K562 (cell line): ENCODE measurements around the gene STT3B. TPM values are rescaled to one million over a fixed set of nuclear protein-coding genes. Genes with fewer than 3 reads are reported as not detected.
A peak's percentile ranks its signal among the peaks of the same experiment; 100 is the strongest.

Source experiments
- ATAC-seq: fragments of 200-7000 bp; cut with Tn5 transposase; 3 replicates; pipeline ENCODE4 v1.9.1; 2020; ENCODE audit warnings: moderate library complexity
- BruUV-seq: library from RNA; stranded (reverse); fragments of 400-500 nt; replicated peaks from 2 replicates; lab custom pipeline; 2021; lab: Mats Ljungman, UMichigan
- CTCF ChIA-PET: fragments of 300-600 bp; formaldehyde crosslinking; extraction: SDS; loops from one replicate; lab custom pipeline; 2021; ENCODE audit warnings: low intra/inter-chr PET ratio; lab: Yijun Ruan, JAX
- POLR2A ChIA-PET: fragments of 300-600, 350-650 bp; sonication (Branson Sonifier 250); formaldehyde crosslinking; extraction: SDS; loops from one replicate; lab custom pipeline; 2021; ENCODE audit warnings: antibody characterized with exemption, inconsistent platforms; lab: Yijun Ruan, JAX
- DNase-seq, 4 experiments: peaks; one replicate each; pipeline versions ENCODE4 v3.0.0 to v3.0.0-alpha.2; 2011 to 2018; ENCODE audit warnings: low spot score in 3 of 4, mixed read lengths in 3 of 4; ENCODE audit errors: extremely low read depth in 1 of 4
- FAIRE-seq: peaks from 2 replicates; lab custom pipeline; 2011; peaks lifted over from hg19 to GRCh38; lab: Jason Lieb, UNC
- H2AFZ ChIP-seq: 2 replicates; pipeline ENCODE4 v1.6.0; 2011; ENCODE audit warnings: low read depth, low read length, control low read depth, inconsistent platforms
- H3K27ac ChIP-seq: fragments of 200-600 bp; 3 replicates; pipeline ENCODE4 v1.8.0; 2011; ENCODE audit warnings: low read depth, mild to moderate bottlenecking, control low read depth, inconsistent platforms, low read length, moderate library complexity, mixed read lengths; ENCODE audit errors: extremely low read depth
- H3K27me3 ChIP-seq, 2 experiments: fragments of 300-600 bp in 1 of 2; 2 replicates in 1 of 2; 3 replicates in 1 of 2; pipeline versions ENCODE4 v1.6.0 to v1.8.0; 2011; ENCODE audit warnings: inconsistent platforms in 2 of 2, low read length in 2 of 2, mild to moderate bottlenecking in 1 of 2, mixed read lengths in 1 of 2, moderate library complexity in 1 of 2; ENCODE audit not compliant: control insufficient read depth in 2 of 2, insufficient read depth in 2 of 2
- H3K36me3 ChIP-seq: fragments of 300-600 bp; 3 replicates; pipeline ENCODE4 v1.8.0; 2011; ENCODE audit warnings: mild to moderate bottlenecking, low read length, inconsistent platforms; ENCODE audit not compliant: control insufficient read depth, insufficient read depth
- H3K4me1 ChIP-seq, 2 experiments: fragments of 200-600 bp in 1 of 2; replicated peaks in 1 of 2; 2 replicates in 1 of 2; 3 replicates in 1 of 2; pipeline versions ENCODE4 v1.5.1 to v1.8.0; 2011; ENCODE audit warnings: inconsistent platforms in 2 of 2, low read length in 2 of 2, mild to moderate bottlenecking in 1 of 2, mixed read lengths in 1 of 2, moderate library complexity in 1 of 2; ENCODE audit not compliant: control insufficient read depth in 2 of 2, insufficient read depth in 2 of 2
- H3K4me2 ChIP-seq: 2 replicates; pipeline ENCODE4 v1.6.1; 2011; ENCODE audit warnings: low read length, control low read depth, inconsistent platforms, mixed read lengths; ENCODE audit not compliant: insufficient read depth
- H3K4me3 ChIP-seq: fragments of 200-600 bp; sonication (generic), shearing (Covaris generic); 2 replicates; pipeline ENCODE4 v1.5.1; 2016; ENCODE audit warnings: control low read depth, inconsistent platforms
- H3K79me2 ChIP-seq: fragments of 200-600 bp; 3 replicates; pipeline ENCODE4 v1.8.0; 2011; ENCODE audit warnings: low read length, inconsistent platforms; ENCODE audit not compliant: control insufficient read depth, insufficient read depth
- H3K9ac ChIP-seq, 2 experiments: 2 replicates each; pipeline versions ENCODE4 v1.6.0 to v1.6.1; 2011; ENCODE audit warnings: low read depth in 2 of 2, low read length in 2 of 2, control low read depth in 1 of 2, inconsistent platforms in 1 of 2, mild to moderate bottlenecking in 1 of 2, mixed read lengths in 1 of 2; ENCODE audit not compliant: insufficient read depth in 1 of 2
- H3K9me1 ChIP-seq: one replicate; pipeline ENCODE4 v1.6.0; 2011; ENCODE audit warnings: inconsistent platforms, mild to moderate bottlenecking, low read length, moderate library complexity; ENCODE audit not compliant: control insufficient read depth, insufficient read depth
- H3K9me3 ChIP-seq: replicated peaks from 2 replicates; pipeline ENCODE4 v1.5.1; 2011; ENCODE audit warnings: low read depth, low read length, inconsistent platforms; ENCODE audit not compliant: control insufficient read depth, insufficient read depth
- H4K20me1 ChIP-seq: replicated peaks from 2 replicates; pipeline ENCODE4 v1.6.1; 2011; ENCODE audit warnings: low read length, inconsistent platforms, mixed read lengths; ENCODE audit not compliant: control insufficient read depth, insufficient read depth
- CGGBP1 ChIP-seq: fragments of 250-450 bp; sonication (Bioruptor Pico); IDR thresholded peaks from 2 replicates; pipeline ENCODE4 v1.9.0; 2021; ENCODE audit warnings: mild to moderate bottlenecking
- KLF16 ChIP-seq: IDR thresholded peaks from 2 replicates; pipeline ENCODE4 v1.6.1; 2016; ENCODE audit warnings: antibody characterized with exemption
- MED1 ChIP-seq: sonication (generic); formaldehyde crosslinking; IDR thresholded peaks from 2 replicates; pipeline ENCODE4 v1.8.1; 2023; ENCODE audit warnings: missing genetic modification reagents, borderline replicate concordance
- NFYB ChIP-seq: IDR thresholded peaks from 2 replicates; pipeline ENCODE4 v1.6.1; 2011; ENCODE audit warnings: mild to moderate bottlenecking, moderate library complexity; ENCODE audit not compliant: insufficient read length; ENCODE audit errors: extremely low read depth
- NR2C1 ChIP-seq, 2 experiments: fragments of 450-650 bp; IDR thresholded peaks; 2 replicates each; pipeline ENCODE4 v1.6.1; 2017; ENCODE audit warnings: mild to moderate bottlenecking in 2 of 2, antibody characterized with exemption in 1 of 2, inconsistent platforms in 1 of 2, missing compliant biosample characterization in 1 of 2, missing genetic modification characterization in 1 of 2
- PHB2 ChIP-seq: fragments of 450-650 bp; IDR thresholded peaks from 2 replicates; pipeline ENCODE4 v1.6.1; 2017; ENCODE audit warnings: low read depth
- PHF20 ChIP-seq: fragments of 450-650 bp; IDR thresholded peaks from 2 replicates; pipeline ENCODE4 v1.6.1; 2018; ENCODE audit not compliant: partially characterized antibody
- PHF21A ChIP-seq: fragments of 450-650 bp; IDR thresholded peaks from 2 replicates; pipeline ENCODE4 v1.6.1; 2017; ENCODE audit warnings: low read depth, borderline replicate concordance
- PKNOX1 ChIP-seq: fragments of 450-650 bp; IDR thresholded peaks from 2 replicates; pipeline ENCODE4 v1.6.1; 2016
- TCF15 ChIP-seq: fragments of 250-450 bp; sonication (Bioruptor Pico); IDR thresholded peaks from 2 replicates; pipeline ENCODE4 v1.8.0; 2022; ENCODE audit warnings: moderate library complexity, mild to moderate bottlenecking, inconsistent platforms
- TEAD1 ChIP-seq, 2 experiments: fragments of 450-650 bp in 1 of 2; sonication (generic) in 1 of 2; formaldehyde crosslinking; IDR thresholded peaks; 2 replicates each; pipeline versions ENCODE4 v1.4.0 to v1.8.0; 2020 to 2022; ENCODE audit warnings: mild to moderate bottlenecking in 2 of 2, missing genetic modification reagents in 1 of 2
- TEAD2 ChIP-seq: fragments of 450-650 bp; IDR thresholded peaks from 2 replicates; pipeline ENCODE4 v1.6.1; 2016; ENCODE audit warnings: missing genetic modification characterization, control low read depth, missing compliant biosample characterization
- TSC22D4 ChIP-seq: fragments of 450-650 bp; IDR thresholded peaks from 2 replicates; pipeline ENCODE4 v1.6.1; 2016; ENCODE audit warnings: missing genetic modification characterization, missing biosample characterization, control low read depth
- ZNF174 ChIP-seq: fragments of 250-450 bp; sonication (Bioruptor Pico); IDR thresholded peaks from 2 replicates; pipeline ENCODE4 v1.4.0; 2020; ENCODE audit warnings: mild to moderate bottlenecking
- ZNF224 ChIP-seq: sonication (generic); formaldehyde crosslinking; IDR thresholded peaks from 2 replicates; pipeline ENCODE4 v1.8.0; 2022; ENCODE audit warnings: mild to moderate bottlenecking, missing genetic modification reagents
- WGBS: fragments of 100-300 bp; shearing (Covaris generic); methylation state at CpG from one replicate; pipeline ENCODE4 v1.1.6; 2016; ENCODE audit warnings: low coverage, mixed read lengths; ENCODE audit not compliant: insufficient coverage; ENCODE audit errors: missing lambda C conversion rate; 5-methylcytosine and 5-hydroxymethylcytosine counted together
- in situ Hi-C: fragments of 300-500 bp; cut with MboI; formaldehyde crosslinking; loops from 4 replicates; pipeline ENCODE4 v1.15.0; 2018; ENCODE audit warnings: inconsistent platforms, mixed read lengths
- intact Hi-C: fragments of 100-400 bp; cut with micrococcal nuclease; formaldehyde crosslinking; loops from 2 replicates; pipeline ENCODE4 v1.14.2; 2022
- polyA plus RNA-seq, 8 experiments: library from polyadenylated mRNA; depleted of rRNA in 4 of 8; stranded (reverse) in 5 of 8; unstranded in 3 of 8; fragments of >200 nt; fragmentation: Nextera tagmentation in 2 of 8; fragmentation: Illumina TruSeq in 1 of 8; extraction: Ambion mirVana in 2 of 8; extraction: Trizol in 1 of 8; gene quantifications; 2 replicates each; pipeline versions ENCODE4 v1.2.1 to v1.2.3, GENCODE V29; 2011 to 2014; ENCODE audit warnings: inconsistent platforms in 1 of 8, missing spikeins in 1 of 8
- total RNA-seq, 7 experiments: library from RNA; depleted of rRNA in 6 of 7; stranded (reverse); fragments of >200 nt in 6 of 7; fragmentation: Illumina TruSeq in 2 of 7; extraction: Trizol in 2 of 7; gene quantifications; 2 replicates each; pipeline versions ENCODE4 v1.2.1 to v1.2.3, GENCODE V29; 2011 to 2021; ENCODE audit warnings: low replicate concordance in 1 of 7

STT3B gene
- total and polyA plus RNA-seq, 9 of the 15 experiments (the other 6 are each of a cell fraction or from before 2014, with no cell fraction given) = 22.4 to 147 (median 100) TPM

GRCh38 chr3:31592764-31593163, 60.0 kb downstream of the STT3B start:
- peaks cover 60% of the 10 kb centered on the region for H3K36me3 ChIP-seq
- no peak for TF ChIP-seq ZNF224 (CRISPR knock-in tag)
- TF ChIP-seq PKNOX1 = peak; percentile 45; the same call in 1 of the 2 replicates
- 0 out of 2 replicates have a peak, but pooled peaks have one; percentile 36 for TF ChIP-seq NR2C1 (IDR thresholded peaks at IDR 0.05)
- TF ChIP-seq NR2C1 (tag; IDR thresholded peaks at IDR 0.05) = peak; percentile 52
- WGBS = 89% methylated on average over 2 of the region's 2 CpGs
- no peak overlapping the region for H3K9ac ChIP-seq
- BruUV-seq = no TSS peak
- H3K27me3 ChIP-seq = no peaks in the 10 kb centered on the region
- ChIA-PET POLR2A (no interaction called here), CTCF (no interaction called here)
- intact Hi-C loops = no loop called here
- DNase-seq (no peak), ATAC-seq (no peak), FAIRE-seq (no peak)
- in situ Hi-C loops = no loop called here
- H3K27ac ChIP-seq = no peak overlapping the region
- no peaks in the 10 kb centered on the region for H3K4me1 ChIP-seq
- H3K79me2 ChIP-seq = peaks cover 70% of the 10 kb centered on the region
- no peak overlapping the region for H3K4me2 ChIP-seq
- H2AFZ ChIP-seq = no peak overlapping the region
- H4K20me1 ChIP-seq = no peaks in the 10 kb centered on the region
- no peak overlapping the region for H3K4me3 ChIP-seq
- H3K9me3 ChIP-seq = peaks cover 6% of the 10 kb centered on the region; the same call in 1 of the 2 replicates
- H3K9me1 ChIP-seq = no peaks in the 10 kb centered on the region

- BruUV-seq = no TSS peak
- ATAC-seq (peak; percentile 48; the same call in 2 of the 3 replicates), DNase-seq (no peak), FAIRE-seq (no peak)
- peaks cover 38% of the 10 kb centered on the region for H3K79me2 ChIP-seq
- H3K9me1 ChIP-seq = no peaks in the 10 kb centered on the region
- intact Hi-C loops (no loop called here), in situ Hi-C loops (no loop called here)
- 100% methylated on average over 1 of the region's 1 CpG for WGBS
- no peaks in the 10 kb centered on the region for H3K27me3 ChIP-seq
- H3K27ac ChIP-seq = no peak overlapping the region
- H3K9me3 ChIP-seq = no peaks in the 10 kb centered on the region
- H3K4me2 ChIP-seq = no peak overlapping the region
- H2AFZ ChIP-seq = no peak overlapping the region
- no peak overlapping the region for H3K4me3 ChIP-seq
- H3K36me3 ChIP-seq = peaks cover 64% of the 10 kb centered on the region
- POLR2A ChIA-PET = no interaction called here
- no peaks in the 10 kb centered on the region for H3K4me1 ChIP-seq
- H4K20me1 ChIP-seq = no peaks in the 10 kb centered on the region
- H3K9ac ChIP-seq = no peak overlapping the region
- CTCF ChIA-PET = no interaction called here
- TF ChIP-seq TCF15 (no peak), NFYB (no peak), KLF16 (no peak), CGGBP1 (CRISPR knock-in tag) (no peak), PHB2 (no peak), PHF20 (no peak), MED1 (CRISPR knock-in tag) (no peak), PHF21A (no peak), TEAD2 (no peak), TSC22D4 (tag) (no peak), ZNF174 (CRISPR knock-in tag) (no peak), TEAD1 (CRISPR knock-in tag; IDR thresholded peaks at IDR 0.05) (no peak)
Observed at GRCh38 chr3:31596176-31596575, 63.5 kb downstream of the STT3B start.
